DND-41 (cell line): ENCODE data around the gene ZFAND5.

Experiments used
- CTCF ChIP-seq: IDR thresholded peaks from 2 replicates; pipeline ENCODE4 v1.5.1; 2012; ENCODE audit warnings: borderline replicate concordance, low read length, moderate library complexity, mild to moderate bottlenecking; ENCODE audit not compliant: poor library complexity, severe bottlenecking; ENCODE audit errors: extremely low read depth
- EZH2 ChIP-seq: IDR thresholded peaks from 3 replicates; pipeline ENCODE4 v1.6.1; 2012; ENCODE audit warnings: borderline replicate concordance, low read depth, mild to moderate bottlenecking, moderate library complexity, low read length, inconsistent platforms; ENCODE audit not compliant: severe bottlenecking

DNA sequence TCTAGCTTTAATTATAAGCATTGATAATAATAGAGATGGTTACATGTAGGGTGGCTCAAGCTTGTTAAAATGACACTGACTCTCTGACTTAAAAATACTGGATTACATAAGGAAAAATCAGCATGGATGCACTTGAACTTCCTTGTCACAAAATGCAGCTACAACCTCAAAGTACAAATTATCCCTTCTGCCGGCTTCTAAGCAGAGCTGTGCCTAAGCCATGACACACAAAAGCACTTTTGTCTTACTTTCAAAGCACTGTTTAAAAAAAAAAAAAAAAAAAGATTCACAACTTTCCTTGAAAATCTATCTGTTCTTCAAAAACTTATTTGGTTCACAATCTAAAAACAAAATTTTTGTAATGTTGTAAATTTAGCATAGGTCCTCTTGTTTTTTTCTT is 36.4 kb upstream of the ZFAND5 start:
- TF ChIP-seq CTCF (no peak), EZH2 (no peak)
